NOMO-1 treated with dmso at 0.1 percent for 144 hours (cell line): Measurements from ENCODE around the gene TOX2.

Experiments
- DNase-seq: peaks from one replicate; lab custom pipeline; 2025; ENCODE audit not compliant: unreplicated experiment; lab: John Stamatoyannopoulos, UW

The TOX2 gene

GRCh38 chr20:43938932-43939761 is 24.5 kb downstream of the TOX2 start:
- DNase-seq, result peak; percentile 93

GRCh38 chr20:43939762-43940121 is 25.1 kb downstream of the TOX2 start:
- DNase-seq, result no peak

GRCh38 chr20:43940518-43941225 is 26.0 kb downstream of the TOX2 start:
- DNase-seq, result no peak

- peak; percentile 51 for DNase-seq
Observed at GRCh38 chr20:43941476-43942200, 27.0 kb downstream of the TOX2 start.

- no peak for DNase-seq
Observed at GRCh38 chr20:43942201-43942590, 27.5 kb downstream of the TOX2 start.

GRCh38 chr20:43942667-43943285 is 28.1 kb downstream of the TOX2 start:
- peak; percentile 68 for DNase-seq

- DNase-seq, result no peak
Observed at GRCh38 chr20:43943725-43944124, 29.1 kb downstream of the TOX2 start.

GRCh38 chr20:43944653-43945235 is 30.1 kb downstream of the TOX2 start:
- no peak for DNase-seq

- DNase-seq, result no peak
Observed at GRCh38 chr20:43945391-43946205, 30.9 kb downstream of the TOX2 start.

- no peak for DNase-seq
Observed at GRCh38 chr20:43946206-43946491, 31.5 kb downstream of the TOX2 start.

- no peak for DNase-seq
Observed at GRCh38 chr20:43946659-43947315, 32.1 kb downstream of the TOX2 start.

GRCh38 chr20:43947316-43947710 is 32.7 kb downstream of the TOX2 start:
- no peak for DNase-seq

- DNase-seq, result no peak
Observed at GRCh38 chr20:43948455-43948854, 33.8 kb downstream of the TOX2 start.

- DNase-seq, result no peak
Observed at GRCh38 chr20:43949248-43949647, 34.6 kb downstream of the TOX2 start.

- peak; percentile 83 for DNase-seq
Observed at GRCh38 chr20:43949741-43950618, 35.3 kb downstream of the TOX2 start.

GRCh38 chr20:43953919-43954592 is 39.4 kb downstream of the TOX2 start:
- DNase-seq, result no peak

- no peak for DNase-seq
Observed at GRCh38 chr20:43954704-43955061, 40.0 kb downstream of the TOX2 start.

- peak; percentile 54 for DNase-seq
Observed at GRCh38 chr20:43955062-43955749, 40.6 kb downstream of the TOX2 start.
